ENCODE data around the gene VPS26C. TPM values are rescaled to one million over a fixed set of nuclear protein-coding genes. Genes with fewer than 3 reads are reported as not detected.
"Not testable (repeated sequence)": the region's sequence is repeated elsewhere in the genome, so short reads cannot be mapped to it uniquely, and the experiment has no call there.

VPS26C gene
- total and polyA plus RNA-seq, 2 of the 13 experiments (the other 11 are each of a cell fraction or from before 2014, with no cell fraction given) = 30.3 to 39.7 TPM

DNA sequence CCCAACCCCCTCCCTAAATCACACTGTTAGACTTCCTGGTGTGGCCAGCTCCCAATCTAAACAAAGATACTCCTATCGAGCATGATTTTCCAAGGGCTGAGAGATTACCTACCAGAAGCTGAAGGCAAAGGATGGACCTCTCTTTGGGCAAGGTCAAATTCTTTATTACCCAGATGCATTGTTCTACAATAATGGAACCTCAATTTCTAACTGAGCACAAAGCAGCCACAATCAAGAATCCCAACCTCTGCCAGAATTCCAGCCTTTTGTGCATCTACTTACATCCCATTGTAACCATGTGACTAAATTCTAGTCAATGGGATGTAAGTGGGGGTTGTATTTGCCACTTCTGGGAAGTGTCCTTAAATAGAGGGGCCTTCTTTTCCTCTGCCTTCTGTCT, 24.9 kb upstream of the VPS26C start:
- H3K79me2 ChIP-seq (ENCODE audit: insufficient read depth, low read length) = no peaks in the 10 kb centered on the region
- TF ChIP-seq ZNF224 (CRISPR knock-in tag; IDR thresholded peaks at IDR 0.05) (no peak), ZNF7 (CRISPR knock-in tag; IDR thresholded peaks at IDR 0.05) (no peak), HMG20A (CRISPR knock-in tag; IDR thresholded peaks at IDR 0.05; ENCODE audit: borderline replicate concordance) (no peak), NONO (IDR thresholded peaks at IDR 0.05) (no peak), NONO (CRISPR knock-in tag; conservative IDR thresholded peaks at IDR 0.05) (no peak), SIN3B (IDR thresholded peaks at IDR 0.05; ENCODE audit: low read length) (no peak), TMF1 (CRISPR knock-in tag; IDR thresholded peaks at IDR 0.05; ENCODE audit: low read depth) (no peak), AHR (CRISPR knock-in tag; IDR thresholded peaks at IDR 0.05) (no peak), AKAP8 (CRISPR knock-in tag; IDR thresholded peaks at IDR 0.05) (no peak), CBX2 (IDR thresholded peaks at IDR 0.05; ENCODE audit: low read depth, low read length) (no peak), CBX2 (CRISPR knock-in tag; IDR thresholded peaks at IDR 0.05; ENCODE audit: low read depth) (no peak), ZNF569 (CRISPR knock-in tag; IDR thresholded peaks at IDR 0.05; ENCODE audit: borderline replicate concordance) (no peak), PHF8 (CRISPR knock-in tag; IDR thresholded peaks at IDR 0.05) (no peak), NCOR1 (IDR thresholded peaks at IDR 0.05; ENCODE audit: borderline replicate concordance, low read length) (no peak), ZNF460 (CRISPR knock-in tag; IDR thresholded peaks at IDR 0.05; ENCODE audit: borderline replicate concordance) (no peak)
- TF ChIP-seq, protein P1, sequence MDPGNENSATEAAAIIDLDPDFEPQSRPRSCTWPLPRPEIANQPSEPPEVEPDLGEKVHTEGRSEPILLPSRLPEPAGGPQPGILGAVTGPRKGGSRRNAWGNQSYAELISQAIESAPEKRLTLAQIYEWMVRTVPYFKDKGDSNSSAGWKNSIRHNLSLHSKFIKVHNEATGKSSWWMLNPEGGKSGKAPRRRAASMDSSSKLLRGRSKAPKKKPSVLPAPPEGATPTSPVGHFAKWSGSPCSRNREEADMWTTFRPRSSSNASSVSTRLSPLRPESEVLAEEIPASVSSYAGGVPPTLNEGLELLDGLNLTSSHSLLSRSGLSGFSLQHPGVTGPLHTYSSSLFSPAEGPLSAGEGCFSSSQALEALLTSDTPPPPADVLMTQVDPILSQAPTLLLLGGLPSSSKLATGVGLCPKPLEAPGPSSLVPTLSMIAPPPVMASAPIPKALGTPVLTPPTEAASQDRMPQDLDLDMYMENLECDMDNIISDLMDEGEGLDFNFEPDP (CRISPR knock-in tag; conservative IDR thresholded peaks at IDR 0.05) = no peak
- TF ChIP-seq, protein P2, sequence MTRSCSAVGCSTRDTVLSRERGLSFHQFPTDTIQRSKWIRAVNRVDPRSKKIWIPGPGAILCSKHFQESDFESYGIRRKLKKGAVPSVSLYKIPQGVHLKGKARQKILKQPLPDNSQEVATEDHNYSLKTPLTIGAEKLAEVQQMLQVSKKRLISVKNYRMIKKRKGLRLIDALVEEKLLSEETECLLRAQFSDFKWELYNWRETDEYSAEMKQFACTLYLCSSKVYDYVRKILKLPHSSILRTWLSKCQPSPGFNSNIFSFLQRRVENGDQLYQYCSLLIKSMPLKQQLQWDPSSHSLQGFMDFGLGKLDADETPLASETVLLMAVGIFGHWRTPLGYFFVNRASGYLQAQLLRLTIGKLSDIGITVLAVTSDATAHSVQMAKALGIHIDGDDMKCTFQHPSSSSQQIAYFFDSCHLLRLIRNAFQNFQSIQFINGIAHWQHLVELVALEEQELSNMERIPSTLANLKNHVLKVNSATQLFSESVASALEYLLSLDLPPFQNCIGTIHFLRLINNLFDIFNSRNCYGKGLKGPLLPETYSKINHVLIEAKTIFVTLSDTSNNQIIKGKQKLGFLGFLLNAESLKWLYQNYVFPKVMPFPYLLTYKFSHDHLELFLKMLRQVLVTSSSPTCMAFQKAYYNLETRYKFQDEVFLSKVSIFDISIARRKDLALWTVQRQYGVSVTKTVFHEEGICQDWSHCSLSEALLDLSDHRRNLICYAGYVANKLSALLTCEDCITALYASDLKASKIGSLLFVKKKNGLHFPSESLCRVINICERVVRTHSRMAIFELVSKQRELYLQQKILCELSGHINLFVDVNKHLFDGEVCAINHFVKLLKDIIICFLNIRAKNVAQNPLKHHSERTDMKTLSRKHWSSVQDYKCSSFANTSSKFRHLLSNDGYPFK (CRISPR knock-in tag; IDR thresholded peaks at IDR 0.05; ENCODE audit: borderline replicate concordance) = no peak
- peaks cover 8% of the 10 kb centered on the region; the same call in 1 of the 2 replicates for H3K4me1 ChIP-seq (ENCODE audit: insufficient read depth, low read length)
- no peaks in the 10 kb centered on the region for H4K20me1 ChIP-seq (ENCODE audit: insufficient read depth, low read length)
- no peak overlapping the region for H3K4me2 ChIP-seq (ENCODE audit: low read depth, low read length)
- H3K36me3 ChIP-seq (replicated peaks in 1 of 2; ENCODE audit: control insufficient read depth in 1 of 2, insufficient read depth in 2 of 2, low read length in 2 of 2) = no peaks in the 10 kb centered on the region
- no peak for ATAC-seq
- peaks cover 0 to 9% of the 10 kb centered on the region in 2 experiments; a peak in 3 of 5 replicates for H3K27me3 ChIP-seq (ENCODE audit: control insufficient read depth in 1 of 2, insufficient read depth in 2 of 2, low read length in 2 of 2)
- in situ Hi-C loops (cut with HindIII; ENCODE audit: extremely low pct_ligation_motif_present, low pct_unique_long_range_greater_than_20kb) = no loop called here
- DNase-seq (ENCODE audit: low spot score) = no peak
- ChIA-PET CTCF (ENCODE audit: low intra/inter-chr PET ratio, low total read pairs) (no interaction called here), POLR2A (no interaction called here)
- H3K4me3 ChIP-seq (replicated peaks in 1 of 3; ENCODE audit: insufficient read depth in 1 of 3, low read depth in 2 of 3, low read length in 3 of 3) = no peak overlapping the region
- H2AFZ ChIP-seq (ENCODE audit: low read length) = no peak overlapping the region
- BruUV-seq (replicated peaks) = no TSS peak
- no peak overlapping the region for H3K27ac ChIP-seq (ENCODE audit: extremely low read length, insufficient read depth, low read length)
- intact Hi-C loops (cut with micrococcal nuclease; ENCODE audit: unreplicated experiment) = no loop called here
- FAIRE-seq = no peak
- H3K9ac ChIP-seq (ENCODE audit: insufficient read depth, low read depth, low read length) = no peak overlapping the region
- 0% methylated on average over 1 of the region's 1 CpG for WGBS (ENCODE audit: low lambda C conversion rate)
- H3K9me3 ChIP-seq (ENCODE audit: low read length) = no peaks in the 10 kb centered on the region

DNA sequence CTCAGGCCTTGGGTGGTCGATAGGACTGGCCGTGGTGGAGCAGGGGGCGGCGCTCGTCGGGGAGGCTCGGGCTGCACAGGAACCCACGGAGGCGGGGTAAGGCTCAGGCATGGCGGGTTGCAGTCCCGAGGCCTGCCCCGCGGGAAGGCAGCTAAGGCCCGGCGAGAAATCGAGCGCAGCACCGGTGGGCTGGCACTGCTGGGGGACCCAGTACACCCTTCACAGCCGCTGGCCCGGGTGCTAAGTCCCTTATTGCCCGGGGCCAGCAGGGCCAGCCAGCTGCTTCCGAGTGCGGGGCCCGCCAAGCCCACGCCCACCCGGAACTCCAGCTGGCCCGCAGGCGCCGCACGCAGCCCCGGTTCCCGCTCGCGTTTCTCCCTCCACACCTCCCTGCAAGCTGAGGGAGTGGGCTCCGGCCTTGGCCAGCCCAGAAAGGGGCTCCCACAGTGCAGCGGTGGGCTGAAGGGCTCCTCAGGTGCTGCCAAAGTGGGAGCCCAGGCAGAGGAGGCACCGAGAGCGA, 16.1 kb upstream of the VPS26C start:
- in situ Hi-C loops (cut with HindIII; ENCODE audit: extremely low pct_ligation_motif_present, low pct_unique_long_range_greater_than_20kb); H3K4me1 ChIP-seq (ENCODE audit: insufficient read depth, low read length); BruUV-seq (replicated peaks); intact Hi-C loops (cut with micrococcal nuclease; ENCODE audit: unreplicated experiment); H3K9me3 ChIP-seq (ENCODE audit: low read length); H2AFZ ChIP-seq (ENCODE audit: low read length); CTCF ChIA-PET (ENCODE audit: low intra/inter-chr PET ratio, low total read pairs); H4K20me1 ChIP-seq (ENCODE audit: insufficient read depth, low read length); H3K27ac ChIP-seq (ENCODE audit: extremely low read length, insufficient read depth, low read length); H3K4me3 ChIP-seq (replicated peaks in 1 of 3; ENCODE audit: insufficient read depth in 1 of 3, low read depth in 2 of 3, low read length in 3 of 3); H3K4me2 ChIP-seq (ENCODE audit: low read depth, low read length); FAIRE-seq; ATAC-seq; H3K9ac ChIP-seq (ENCODE audit: insufficient read depth, low read depth, low read length); H3K79me2 ChIP-seq (ENCODE audit: insufficient read depth, low read length); H3K36me3 ChIP-seq (replicated peaks in 1 of 2; ENCODE audit: control insufficient read depth in 1 of 2, insufficient read depth in 2 of 2, low read length in 2 of 2); DNase-seq (ENCODE audit: low spot score): not testable (repeated sequence)
- 89% methylated on average over 11 of the region's 38 CpGs for WGBS (ENCODE audit: low lambda C conversion rate)
- POLR2A ChIA-PET = interaction anchor here (0.7 kb wide), 1 partner anchor 16 kb away, joined by 3 read pairs; the partner anchor contains the start of gene VPS26C
- H3K27me3 ChIP-seq (ENCODE audit: control insufficient read depth in 1 of 2, insufficient read depth in 2 of 2, low read length in 2 of 2) = peaks cover 0 to 13% of the 10 kb centered on the region in 2 experiments; a peak in 2 of 5 replicates

All from HepG2 (cell line).